H9 (cell line): ENCODE results near the gene NEUROD1. TPM values are rescaled to one million over a fixed set of nuclear protein-coding genes. Genes with fewer than 3 reads are reported as not detected.

ENCODE experiments used
- DNase-seq: peaks from one replicate; pipeline ENCODE4 v3.0.0-alpha.2; 2017
- H2AFZ ChIP-seq: one replicate; pipeline ENCODE4 v1.6.1; 2013; ENCODE audit warnings: mild to moderate bottlenecking, low read length, control low read depth, moderate library complexity
- H2AK5ac ChIP-seq: 2 replicates; pipeline ENCODE4 v1.6.1; 2013; ENCODE audit warnings: low read length, control low read depth, mixed read lengths; ENCODE audit not compliant: insufficient read length
- H2BK120ac ChIP-seq: one replicate; pipeline ENCODE4 v1.6.1; 2013; ENCODE audit warnings: low read depth, mild to moderate bottlenecking, low read length, control low read depth, inconsistent platforms; ENCODE audit not compliant: poor library complexity, severe bottlenecking
- H2BK12ac ChIP-seq: 2 replicates; pipeline ENCODE4 v1.6.1; 2013; ENCODE audit warnings: low read length, control low read depth, mixed read lengths, low read depth; ENCODE audit not compliant: insufficient read length
- H2BK15ac ChIP-seq: 2 replicates; pipeline ENCODE4 v1.6.1; 2013; ENCODE audit warnings: low read depth, low read length, control low read depth
- H2BK20ac ChIP-seq: one replicate; pipeline ENCODE4 v1.6.1; 2013; ENCODE audit warnings: low read depth, mild to moderate bottlenecking, low read length, control low read depth, inconsistent platforms; ENCODE audit not compliant: poor library complexity, severe bottlenecking
- H2BK5ac ChIP-seq: 2 replicates; pipeline ENCODE4 v1.6.1; 2013; ENCODE audit warnings: low read length, control low read depth, mixed read lengths; ENCODE audit not compliant: insufficient read length
- H3K14ac ChIP-seq: 2 replicates; pipeline ENCODE4 v1.6.1; 2013; ENCODE audit warnings: low read length, control low read depth; ENCODE audit not compliant: insufficient read depth
- H3K18ac ChIP-seq: 2 replicates; pipeline ENCODE4 v1.6.1; 2013; ENCODE audit warnings: low read depth, mild to moderate bottlenecking, mixed read lengths, low read length, control low read depth; ENCODE audit not compliant: insufficient read length
- H3K23ac ChIP-seq: 2 replicates; pipeline ENCODE4 v1.6.1; 2013; ENCODE audit warnings: low read length, control low read depth, mixed read lengths, low read depth; ENCODE audit not compliant: insufficient read length
- H3K23me2 ChIP-seq: 2 replicates; pipeline ENCODE4 v1.6.1; 2013; ENCODE audit warnings: low read depth, mild to moderate bottlenecking, mixed read lengths, low read length, control low read depth; ENCODE audit not compliant: insufficient read length, poor library complexity, severe bottlenecking
- H3K27ac ChIP-seq: 2 replicates; pipeline ENCODE4 v1.5.1; 2013; ENCODE audit warnings: low read length, control low read depth, mixed read lengths, low read depth; ENCODE audit not compliant: insufficient read length
- H3K27me3 ChIP-seq: 2 replicates; pipeline ENCODE4 v1.6.1; 2013; ENCODE audit warnings: low read length, control low read depth, inconsistent platforms; ENCODE audit not compliant: insufficient read depth
- H3K4ac ChIP-seq: 2 replicates; pipeline ENCODE4 v1.6.1; 2013; ENCODE audit warnings: low read depth, mild to moderate bottlenecking, control low read depth, inconsistent platforms, low read length, moderate library complexity
- H3K4me1 ChIP-seq: 2 replicates; pipeline ENCODE4 v1.6.1; 2013; ENCODE audit warnings: low read length, control low read depth, inconsistent platforms; ENCODE audit not compliant: insufficient read depth
- H3K4me2 ChIP-seq: 2 replicates; pipeline ENCODE4 v1.6.1; 2013; ENCODE audit warnings: low read length, control low read depth, mixed read lengths; ENCODE audit not compliant: insufficient read length, insufficient read depth
- H3K56ac ChIP-seq: 2 replicates; pipeline ENCODE4 v1.6.1; 2013; ENCODE audit warnings: low read depth, mild to moderate bottlenecking, mixed read lengths, low read length, control low read depth; ENCODE audit not compliant: insufficient read length
- H3K79me1 ChIP-seq: 2 replicates; pipeline ENCODE4 v1.6.1; 2013; ENCODE audit warnings: low read depth, mild to moderate bottlenecking, moderate library complexity, low read length, control low read depth, inconsistent platforms; ENCODE audit not compliant: insufficient read depth, poor library complexity, severe bottlenecking
- H3K79me2 ChIP-seq: 2 replicates; pipeline ENCODE4 v1.6.1; 2013; ENCODE audit warnings: low read length, control low read depth, inconsistent platforms; ENCODE audit not compliant: insufficient read depth
- H3K9ac ChIP-seq: 2 replicates; pipeline ENCODE4 v1.6.1; 2013; ENCODE audit warnings: low read length, control low read depth, mixed read lengths; ENCODE audit not compliant: insufficient read length; ENCODE audit errors: extremely low read depth
- H3K9me3 ChIP-seq: one replicate; pipeline ENCODE4 v1.6.1; 2013; ENCODE audit warnings: low read depth, low read length, inconsistent platforms; ENCODE audit not compliant: control insufficient read depth
- H3T11ph ChIP-seq: one replicate; pipeline ENCODE4 v1.6.1; 2013; ENCODE audit warnings: mild to moderate bottlenecking, low read length, control low read depth, inconsistent platforms
- H4K20me1 ChIP-seq: one replicate; pipeline ENCODE4 v1.6.1; 2013; ENCODE audit not compliant: control insufficient read depth, insufficient read length, insufficient read depth
- H4K5ac ChIP-seq: 2 replicates; pipeline ENCODE4 v1.6.1; 2013; ENCODE audit warnings: low read depth, mild to moderate bottlenecking, mixed read lengths, low read length, control low read depth; ENCODE audit not compliant: insufficient read length
- H4K8ac ChIP-seq: replicated peaks from 2 replicates; pipeline ENCODE4 v1.6.1; 2013; ENCODE audit warnings: low read length, control low read depth, mixed read lengths, low read depth; ENCODE audit not compliant: insufficient read length
- H4K91ac ChIP-seq: 2 replicates; pipeline ENCODE4 v1.6.1; 2013; ENCODE audit warnings: low read depth, mild to moderate bottlenecking, moderate library complexity, mixed read lengths, low read length, control low read depth; ENCODE audit not compliant: insufficient read length
- H3K27ac Mint-ChIP-seq, 3 experiments: 2 replicates in 2 of 3; 3 replicates in 1 of 3; pipeline ENCODE4 v1.8.0; 2020 to 2021; ENCODE audit warnings: mixed read lengths in 3 of 3, mild to moderate bottlenecking in 1 of 3, moderate library complexity in 1 of 3
- H3K27me3 Mint-ChIP-seq: 2 replicates; pipeline ENCODE4 v1.8.0; 2021; ENCODE audit warnings: low read depth, mild to moderate bottlenecking, moderate library complexity, mixed read lengths
- H3K36me3 Mint-ChIP-seq, 3 experiments: 2 replicates in 2 of 3; 3 replicates in 1 of 3; pipeline ENCODE4 v1.8.0; 2020 to 2021; ENCODE audit warnings: low read depth in 3 of 3, mixed read lengths in 3 of 3; ENCODE audit not compliant: insufficient read depth in 1 of 3
- H3K4me1 Mint-ChIP-seq, 2 experiments: 2 replicates each; pipeline ENCODE4 v1.8.0; 2020; ENCODE audit warnings: mixed read lengths in 2 of 2
- H3K4me3 Mint-ChIP-seq, 2 experiments: 2 replicates in 1 of 2; 3 replicates in 1 of 2; pipeline ENCODE4 v1.8.0; 2020 to 2021; ENCODE audit warnings: mild to moderate bottlenecking in 2 of 2, mixed read lengths in 2 of 2, moderate library complexity in 1 of 2
- H3K9me3 Mint-ChIP-seq, 2 experiments: 2 replicates in 1 of 2; 3 replicates in 1 of 2; pipeline ENCODE4 v1.8.0; 2020; ENCODE audit warnings: mild to moderate bottlenecking in 2 of 2, mixed read lengths in 2 of 2, moderate library complexity in 1 of 2
- CTCF ChIP-seq: fragments of 200-600 bp; sonication (generic); conservative IDR thresholded peaks from 3 replicates; pipeline ENCODE4 v1.8.0; 2021; ENCODE audit warnings: antibody characterized with exemption, mild to moderate bottlenecking
- WGBS: extraction: QIAGEN DNeasy Blood & Tissue Kit; methylation state at CpG from one replicate; pipeline ENCODE4 v1.1.7; 2013; ENCODE audit warnings: missing lambda C conversion rate, low lambda C conversion rate, mixed read lengths; ENCODE audit not compliant: insufficient read length; ENCODE audit errors: extremely low coverage; 5-methylcytosine and 5-hydroxymethylcytosine counted together
- total RNA-seq: library from RNA; stranded (reverse); gene quantifications from 2 replicates; pipeline ENCODE4 v1.2.1, GENCODE V29; 2021

Gene NEUROD1
- total RNA-seq, 1 experiment from 2014 or later: not detected

- Histone ChIP-seq H3K27me3 (no peaks in the 10 kb centered on the region), H2BK12ac (no peak overlapping the region), H3K56ac (no peak overlapping the region), H2AK5ac (no peak overlapping the region), H4K5ac (no peak overlapping the region), H3K18ac (no peak overlapping the region), H4K91ac (no peak overlapping the region), H3K4ac (no peak overlapping the region), H2BK5ac (no peak overlapping the region), H3T11ph (no peak overlapping the region), H3K4me2 (no peak overlapping the region), H2BK20ac (no peak overlapping the region), H2BK15ac (no peak overlapping the region), H3K9ac (no peak overlapping the region), H3K9me3 (no peaks in the 10 kb centered on the region), H3K14ac (no peak overlapping the region), H3K4me1 (no peaks in the 10 kb centered on the region), H2AFZ (no peak overlapping the region), H3K23ac (no peak overlapping the region), H4K8ac (no peak overlapping the region), H3K23me2 (no peaks in the 10 kb centered on the region), H3K27ac (no peak overlapping the region), H2BK120ac (no peak overlapping the region), H3K79me1 (no peaks in the 10 kb centered on the region), H4K20me1 (no peaks in the 10 kb centered on the region), H3K79me2 (no peaks in the 10 kb centered on the region)
- no peak for DNase-seq
- H3K27ac Mint-ChIP-seq: no peak overlapping the region
- no CpG with 5 or more reads among the region's 1 CpG for WGBS
- H3K4me3 Mint-ChIP-seq: no peak overlapping the region
- no peaks in the 10 kb centered on the region for H3K9me3 Mint-ChIP-seq
- no peaks in the 10 kb centered on the region for H3K4me1 Mint-ChIP-seq
- peaks cover 36% of the 10 kb centered on the region for H3K27me3 Mint-ChIP-seq
- no peaks in the 10 kb centered on the region for H3K36me3 Mint-ChIP-seq
- no peak for TF ChIP-seq CTCF
Observed at GRCh38 chr2:181646415-181646987, 33.8 kb downstream of the NEUROD1 start.
